Left cardiac atrium (tissue), 4 donors: ENCODE data around the gene ALG8. TPM values are rescaled to one million over a fixed set of nuclear protein-coding genes. Genes with fewer than 3 reads are reported as not detected.
A peak's percentile ranks its signal among the peaks of the same experiment; 100 is the strongest.
"Not testable (repeated sequence)": the region's sequence is repeated elsewhere in the genome, so short reads cannot be mapped to it uniquely, and the experiment has no call there.

Experiments used
- ATAC-seq, 2 donors: fragments of 200-7000 bp; cut with Tn5 transposase; one replicate each; pipeline ENCODE4 v1.9.1; 2020; ENCODE audit warnings: mild to moderate bottlenecking in 2 of 2, moderate library complexity in 2 of 2
- DNase-seq: peaks from one replicate; pipeline ENCODE4 v3.0.0-alpha.2; 2020
- intact Hi-C, 2 donors: fragments of 100-400 bp; cut with DNase I; formaldehyde crosslinking; loops; one replicate each; pipeline versions ENCODE4 v1.14.1 to v1.15.1; 2022 to 2023
- total RNA-seq, 2 donors: library from RNA; stranded (reverse); fragmentation: NEBNext Ultra II Directional; extraction: Animal tissue kit (Norgen Biotek cat#: 25700); gene quantifications; one replicate each; pipeline ENCODE4 v1.2.1, GENCODE V29; 2021
- donor health status: DM: no; HTN: yes; CAD: no.
- donor health status: DM: no; HTN: yes; CAD: no; lungs with severe emphysema.
- donor health status: DM: yes; HTN: yes; CAD: no.
- donor health status: Dilated cardiomyopathy.

The ALG8 gene
- total RNA-seq, 2 donors from 2014 or later, result 21.1 to 25.2 TPM

DNA sequence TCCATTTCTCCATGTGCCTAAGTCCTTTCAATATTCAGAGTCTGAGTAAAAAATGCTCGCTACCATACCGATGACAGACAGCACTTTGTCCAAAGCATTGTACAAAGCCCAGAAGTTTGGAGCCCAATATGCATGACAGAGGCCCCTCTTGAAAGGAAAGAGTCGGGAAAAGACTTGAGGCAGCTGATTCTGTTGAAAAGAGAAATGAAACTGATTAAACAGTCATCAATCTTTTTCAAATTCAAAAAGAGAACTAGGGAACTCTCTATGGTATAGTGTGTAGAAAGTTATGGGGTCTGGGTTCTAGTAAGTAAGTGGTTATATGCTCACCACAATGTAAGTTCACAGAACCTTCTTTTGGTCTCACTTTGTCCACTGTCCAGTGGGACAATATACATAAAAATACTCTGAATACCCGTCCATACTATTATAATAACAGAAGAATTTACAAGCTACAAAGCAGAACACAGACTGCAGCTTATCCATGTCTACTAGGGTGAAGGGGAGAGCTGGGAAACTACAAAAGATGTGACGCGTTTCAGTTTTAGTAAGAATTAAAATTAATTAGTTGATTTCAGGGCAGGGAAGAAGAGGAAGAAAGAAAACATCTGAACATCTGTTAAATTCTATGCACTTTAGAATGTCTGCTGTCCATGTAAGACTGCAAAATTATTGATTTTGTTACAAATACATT lies 26.7 kb downstream of the ALG8 start:
- ATAC-seq (no peak), DNase-seq (no peak)
- intact Hi-C loops, result no loop called here

GRCh38 chr11:78111298-78111697 lies 28.1 kb downstream of the ALG8 start:
- DNase-seq (no peak), ATAC-seq (no peak)
- intact Hi-C loops, result no loop called here

DNA sequence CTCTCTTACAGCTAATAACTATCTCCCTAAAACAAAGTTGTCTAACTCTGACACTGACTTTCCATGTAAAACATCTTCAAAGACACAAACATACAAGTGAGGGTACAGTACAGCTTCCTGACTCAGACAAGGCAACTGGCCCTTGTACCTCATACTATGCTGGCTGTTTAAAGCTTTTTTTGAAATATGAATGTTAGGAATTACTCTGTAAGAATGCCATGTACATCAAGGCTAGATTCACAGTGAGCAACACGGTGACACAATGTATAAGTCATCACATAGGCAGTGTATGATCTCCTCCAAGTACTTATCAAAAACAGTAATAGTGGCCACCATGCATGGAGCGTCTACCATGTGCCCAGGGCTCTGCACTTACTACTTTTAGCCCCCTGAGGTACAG lies 28.6 kb downstream of the ALG8 start:
- ATAC-seq, result no peak

DNA sequence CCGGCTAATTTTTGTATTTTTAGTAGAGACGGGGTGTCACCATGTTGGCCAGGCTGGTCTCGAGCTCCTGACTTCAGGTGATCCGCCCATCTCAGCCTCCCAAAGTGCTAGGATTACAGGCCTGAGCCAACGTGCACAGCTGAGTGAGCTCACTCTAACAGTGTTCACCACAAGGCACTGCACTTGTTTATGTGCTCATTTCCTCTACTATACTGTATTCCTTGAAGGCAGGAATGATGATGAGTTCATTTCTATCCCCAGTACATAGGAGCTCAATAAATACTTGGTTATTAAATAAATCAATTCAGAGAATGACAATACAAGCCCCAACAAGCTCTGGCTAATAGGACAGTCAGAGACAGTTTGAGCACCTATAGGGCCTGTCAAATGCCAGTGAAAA lies 29.1 kb downstream of the ALG8 start:
- DNase-seq (no peak), ATAC-seq (no peak)
- intact Hi-C loops, result no loop called here

More for the DNA sequence above, 28.6 kb downstream of the ALG8 start:
- intact Hi-C loops, result no loop called here
- no peak for DNase-seq

DNA sequence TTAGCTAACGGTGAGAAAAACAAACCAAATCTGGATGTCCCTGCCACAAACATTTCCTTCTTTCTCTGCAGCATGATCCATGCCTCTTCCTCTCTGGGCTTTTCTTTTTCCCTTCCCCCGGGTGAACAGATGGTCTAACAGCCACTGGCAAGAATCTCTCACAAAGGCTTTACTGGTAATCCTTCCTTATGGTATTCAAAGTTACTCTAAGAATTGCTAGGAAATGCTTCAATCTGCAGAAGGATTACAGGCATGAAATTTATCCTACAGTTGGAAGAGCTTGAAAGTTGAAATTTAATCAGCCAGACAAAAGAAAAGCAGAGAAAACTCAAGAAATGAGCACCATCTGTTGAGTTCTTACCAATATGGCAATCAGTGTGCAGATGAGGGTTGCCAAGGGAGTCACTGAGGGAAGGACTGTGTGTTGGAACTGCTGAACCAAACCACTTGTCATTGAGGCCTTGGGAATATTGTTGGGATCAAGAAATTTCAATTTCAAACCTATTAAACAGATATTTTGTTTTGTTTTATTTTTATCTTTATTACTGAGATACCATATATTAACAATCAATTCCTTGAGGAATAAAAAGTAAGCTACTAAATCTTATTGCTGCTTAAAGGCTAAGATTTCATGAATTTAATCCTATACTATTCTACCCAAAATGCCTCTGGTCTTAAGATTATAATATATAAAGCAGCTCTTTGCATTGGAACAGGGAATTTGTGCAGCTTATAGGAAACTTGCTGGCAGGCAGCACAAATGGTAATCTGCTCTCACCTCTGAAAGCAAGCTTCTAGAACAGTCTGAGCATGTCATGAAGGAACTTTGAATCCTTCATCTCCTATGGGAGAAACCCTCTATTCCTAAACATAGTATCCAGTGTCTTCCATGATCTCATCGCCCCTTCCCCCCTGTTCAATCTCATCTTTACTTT lies 30.1 kb downstream of the ALG8 start:
- intact Hi-C loops, result no loop called here
- ATAC-seq (no peak), DNase-seq (no peak)

- no peak for ATAC-seq
- intact Hi-C loops, result no loop called here
- DNase-seq, result no peak
These were observed 38.6 kb downstream of the ALG8 start for GRCh38 chr11:78100676-78101472.

DNA sequence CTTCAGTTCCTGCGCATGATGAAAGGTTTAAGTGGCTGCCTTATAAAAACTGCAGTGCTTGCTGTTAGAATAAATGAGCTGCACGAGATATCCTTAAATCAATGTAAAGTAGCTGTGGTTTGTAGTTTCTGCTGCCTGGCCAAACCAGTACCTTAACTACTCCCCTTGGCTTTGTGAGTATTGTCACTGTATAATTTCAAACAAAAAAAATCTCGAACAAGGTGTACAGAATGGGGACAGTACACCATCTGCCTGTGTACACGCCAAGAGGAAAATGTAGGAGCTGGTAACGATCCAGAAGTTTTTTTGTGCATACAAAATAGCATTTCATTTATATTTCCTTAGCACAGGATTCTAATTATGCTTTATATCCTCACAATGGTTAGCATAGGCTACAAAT lies 39.2 kb downstream of the ALG8 start:
- intact Hi-C loops, result no loop called here

DNA sequence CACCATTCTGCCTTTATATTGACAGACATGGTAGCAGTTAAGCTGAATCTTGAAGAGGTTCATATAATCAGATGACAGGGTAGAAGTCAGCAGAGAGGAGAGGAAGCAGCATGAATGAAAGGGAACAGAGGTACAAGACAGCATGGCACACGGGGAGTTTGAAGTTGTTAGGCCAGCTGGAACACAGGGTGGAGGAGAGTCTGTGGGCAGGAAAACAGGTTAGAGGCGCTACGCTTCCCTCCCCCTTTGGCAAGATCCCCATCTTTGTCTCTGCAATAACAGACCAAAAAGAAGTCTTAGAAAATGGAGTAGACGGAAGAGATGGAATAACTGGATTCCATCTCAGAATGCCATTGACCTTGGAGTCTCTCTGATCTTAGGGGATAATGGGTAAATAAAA lies 39.8 kb downstream of the ALG8 start:
- no peak for ATAC-seq
- no peak for DNase-seq
- intact Hi-C loops, result no loop called here

More for the DNA sequence above, 39.2 kb downstream of the ALG8 start:
- ATAC-seq (no peak), DNase-seq (no peak)

DNA sequence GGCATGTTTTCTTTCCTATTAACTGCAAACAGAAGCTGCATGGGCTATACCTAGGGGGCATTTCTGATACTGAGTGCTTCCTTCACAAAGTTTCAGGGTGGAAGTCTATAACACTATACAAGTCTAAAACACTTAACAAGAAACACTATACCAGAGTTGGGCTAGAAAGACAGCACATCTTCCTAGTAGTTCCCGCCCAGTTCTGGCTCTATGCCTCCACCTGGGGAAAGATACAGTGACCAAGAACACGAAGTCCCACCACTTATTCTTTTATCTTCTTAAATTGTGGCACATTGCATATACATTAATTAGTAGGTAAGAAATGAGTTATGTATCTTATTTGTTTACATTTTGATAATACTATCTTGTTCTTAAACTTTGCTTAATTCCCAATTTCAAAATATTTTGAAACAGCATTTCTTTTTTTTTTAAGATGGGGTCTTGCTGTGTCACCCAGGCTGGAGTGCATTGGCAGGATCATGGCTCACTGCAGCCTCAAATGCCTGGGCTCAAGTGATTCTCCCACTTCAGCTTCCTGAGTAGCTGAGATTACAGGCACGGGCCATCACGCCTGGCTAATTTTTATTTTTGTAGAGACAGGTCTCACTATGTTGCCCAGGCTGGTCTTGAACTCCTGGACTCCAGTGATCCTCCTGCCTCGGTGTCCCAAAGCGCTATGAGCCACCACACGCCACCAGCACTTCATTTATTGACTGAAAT lies 41.6 kb downstream of the ALG8 start:
- ATAC-seq (no peak), DNase-seq (no peak)
- intact Hi-C loops, result no loop called here

DNA sequence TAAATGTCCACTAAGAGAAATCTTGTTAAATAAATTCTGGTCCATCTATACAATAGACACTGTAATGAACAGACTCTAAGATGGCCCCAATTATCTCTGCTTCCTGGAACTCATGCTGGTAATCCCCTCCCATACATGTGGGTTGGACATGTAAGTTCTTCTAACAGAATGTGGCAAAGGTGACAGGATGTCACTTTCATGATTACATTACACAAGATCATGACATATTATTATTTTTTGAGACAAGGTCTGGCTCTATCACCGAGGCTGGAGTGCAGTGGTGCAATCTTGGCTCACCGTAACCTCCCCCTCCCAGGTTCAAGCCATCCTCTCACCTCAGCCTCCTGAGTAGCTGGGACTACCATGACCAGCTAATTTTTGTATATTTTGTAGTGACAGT lies 45.2 kb downstream of the ALG8 start:
- ATAC-seq, result no peak
- DNase-seq, result no peak

GRCh38 chr11:78086521-78087074 lies 52.8 kb downstream of the ALG8 start:
- ATAC-seq, DNase-seq, intact Hi-C loops: not testable (repeated sequence)

More for the DNA sequence above, 45.2 kb downstream of the ALG8 start:
- intact Hi-C loops, result no loop called here

- DNase-seq, result no peak
- ATAC-seq, result no peak
- intact Hi-C loops, result no loop called here
These were observed 53.5 kb downstream of the ALG8 start for GRCh38 chr11:78085972-78086371.

- DNase-seq, intact Hi-C loops, ATAC-seq: not testable (repeated sequence)
These were observed 54.9 kb downstream of the ALG8 start for GRCh38 chr11:78084506-78084905.

DNA sequence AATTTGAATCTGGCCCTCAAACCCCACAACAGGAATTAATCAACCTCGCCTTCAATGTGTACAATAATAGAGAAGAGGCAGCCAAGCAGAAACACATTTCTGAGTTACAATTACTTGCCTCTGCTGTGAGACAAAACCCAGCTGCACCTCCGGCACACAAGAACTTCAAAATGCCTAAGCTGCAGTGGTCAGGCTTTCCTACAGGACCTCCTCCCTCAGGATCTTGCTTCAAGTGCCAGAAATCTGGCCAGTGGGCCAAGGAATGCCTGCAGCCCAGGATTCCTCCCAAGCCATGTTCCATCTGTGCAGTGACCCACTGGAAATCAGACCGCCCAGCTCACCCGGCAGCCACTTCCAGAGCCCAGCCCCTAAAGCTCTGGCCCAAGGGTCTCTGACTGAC lies 56.4 kb downstream of the ALG8 start:
- ATAC-seq (no peak), DNase-seq (no peak)
- intact Hi-C loops, result no loop called here

- DNase-seq, result no peak
- no peak for ATAC-seq
- intact Hi-C loops, result no loop called here
These were observed 57.3 kb downstream of the ALG8 start for GRCh38 chr11:78082146-78082545.

GRCh38 chr11:78081583-78081982 lies 57.8 kb downstream of the ALG8 start:
- intact Hi-C loops, result no loop called here
- DNase-seq, result no peak
- ATAC-seq, result no peak

- no peak for ATAC-seq
- peak; percentile 48 for DNase-seq
- intact Hi-C loops, result no loop called here
These were observed 58.5 kb downstream of the ALG8 start for GRCh38 chr11:78080818-78081495.
